Chondrocyte (in vitro differentiated cells): ENCODE results near the gene NXF2B. TPM values are rescaled to one million over a fixed set of nuclear protein-coding genes. Genes with fewer than 3 reads are reported as not detected.
"Not testable (repeated sequence)": the region's sequence is repeated elsewhere in the genome, so short reads cannot be mapped to it uniquely, and the experiment has no call there.

Experiments
- DNase-seq: peaks from one replicate; pipeline ENCODE4 v3.0.0; 2021; ENCODE audit warnings: mixed read lengths, low spot score
- H3K27ac Mint-ChIP-seq: one replicate; pipeline ENCODE4 v1.8.0; 2021; ENCODE audit warnings: mild to moderate bottlenecking, moderate library complexity, mixed read lengths; ENCODE audit not compliant: unreplicated experiment
- H3K27me3 Mint-ChIP-seq: 2 replicates; pipeline ENCODE4 v1.8.0; 2021; ENCODE audit warnings: low read depth, mixed read lengths
- H3K36me3 Mint-ChIP-seq: 2 replicates; pipeline ENCODE4 v1.8.0; 2021; ENCODE audit warnings: low read depth, mixed read lengths
- H3K4me1 Mint-ChIP-seq: 2 replicates; pipeline ENCODE4 v1.8.0; 2021; ENCODE audit warnings: low read depth, mild to moderate bottlenecking, mixed read lengths
- H3K4me3 Mint-ChIP-seq: one replicate; pipeline ENCODE4 v1.8.0; 2021; ENCODE audit warnings: mild to moderate bottlenecking, moderate library complexity, mixed read lengths; ENCODE audit not compliant: unreplicated experiment
- H3K9me3 Mint-ChIP-seq: 2 replicates; pipeline ENCODE4 v1.8.0; 2021; ENCODE audit warnings: low read depth, mixed read lengths
- CTCF ChIP-seq: fragments of 200-600 bp; sonication (generic); IDR thresholded peaks from 2 replicates; pipeline ENCODE4 v1.5.0; 2021; ENCODE audit warnings: antibody characterized with exemption, mild to moderate bottlenecking, moderate library complexity
- long read RNA-seq: library from polyadenylated mRNA; stranded (forward); transcript quantifications from one replicate; pipeline ENCODE4 v2.0.0, GENCODE V29; 2021
- total RNA-seq: library from RNA; stranded (reverse); gene quantifications from 3 replicates; pipeline ENCODE4 v1.2.1, GENCODE V29; 2021

NXF2B gene
- not detected in 3 replicates for total RNA-seq
- long read RNA-seq, result 0 reads

- not testable (repeated sequence) for H3K27me3 Mint-ChIP-seq, H3K36me3 Mint-ChIP-seq, H3K4me1 Mint-ChIP-seq, DNase-seq, H3K4me3 Mint-ChIP-seq, H3K27ac Mint-ChIP-seq, H3K9me3 Mint-ChIP-seq
Measured at GRCh38 chrX:102439908-102440307, at the start of gene NXF2B. Gene NXF2B, minus strand, starts transcription at chrX:102440008. Its CDS starts 59,972 bp downstream, at chrX:102380036.

GRCh38 chrX:102478765-102479164 is 39.0 kb upstream of the NXF2B start:
- not testable (repeated sequence) for H3K4me1 Mint-ChIP-seq, H3K4me3 Mint-ChIP-seq, DNase-seq, H3K9me3 Mint-ChIP-seq, H3K27ac Mint-ChIP-seq, H3K27me3 Mint-ChIP-seq, H3K36me3 Mint-ChIP-seq

- H3K27ac Mint-ChIP-seq, H3K27me3 Mint-ChIP-seq, H3K4me1 Mint-ChIP-seq, H3K9me3 Mint-ChIP-seq, H3K36me3 Mint-ChIP-seq, H3K4me3 Mint-ChIP-seq: not testable (repeated sequence)
- DNase-seq, result peak; percentile 8
Measured at GRCh38 chrX:102471762-102472220, 32.0 kb upstream of the NXF2B start, which contains the start of gene TCP11X2. Gene TCP11X2, minus strand, starts transcription at chrX:102471812.

GRCh38 chrX:102470215-102470614 is 30.4 kb upstream of the NXF2B start:
- not testable (repeated sequence) for H3K36me3 Mint-ChIP-seq, H3K27me3 Mint-ChIP-seq, H3K4me3 Mint-ChIP-seq, H3K9me3 Mint-ChIP-seq, H3K27ac Mint-ChIP-seq, DNase-seq, H3K4me1 Mint-ChIP-seq

GRCh38 chrX:102458615-102459014 is 18.8 kb upstream of the NXF2B start:
- not testable (repeated sequence) for H3K9me3 Mint-ChIP-seq, H3K4me3 Mint-ChIP-seq, H3K36me3 Mint-ChIP-seq, H3K4me1 Mint-ChIP-seq, H3K27me3 Mint-ChIP-seq, H3K27ac Mint-ChIP-seq, DNase-seq

- not testable (repeated sequence) for H3K27me3 Mint-ChIP-seq, H3K27ac Mint-ChIP-seq, H3K4me3 Mint-ChIP-seq, DNase-seq, H3K36me3 Mint-ChIP-seq, H3K4me1 Mint-ChIP-seq, H3K9me3 Mint-ChIP-seq
Measured at GRCh38 chrX:102414493-102414892, 25.3 kb downstream of the NXF2B start.

GRCh38 chrX:102345916-102346315 is 93.9 kb downstream of the NXF2B start:
- peak; percentile 87 for TF ChIP-seq CTCF
- Mint-ChIP-seq H3K4me3 (no peak overlapping the region), H3K9me3 (peaks cover 12% of the 10 kb centered on the region), H3K27me3 (peaks cover 4% of the 10 kb centered on the region), H3K27ac (no peak overlapping the region), H3K4me1 (no peaks in the 10 kb centered on the region), H3K36me3 (no peaks in the 10 kb centered on the region)
- peak; percentile 65 for DNase-seq

- TF ChIP-seq CTCF, result peak; percentile 65
- no peaks in the 10 kb centered on the region for H3K36me3 Mint-ChIP-seq
- H3K27me3 Mint-ChIP-seq, result peaks cover 4% of the 10 kb centered on the region
- H3K27ac Mint-ChIP-seq, result no peak overlapping the region
- H3K9me3 Mint-ChIP-seq, result no peaks in the 10 kb centered on the region
- H3K4me3 Mint-ChIP-seq, result no peak overlapping the region
- no peak for DNase-seq
- no peaks in the 10 kb centered on the region for H3K4me1 Mint-ChIP-seq
Measured at GRCh38 chrX:102341867-102342266, 97.9 kb downstream of the NXF2B start.
